ENCODE measurements around the gene GREB1.

GREB1 gene

DNA sequence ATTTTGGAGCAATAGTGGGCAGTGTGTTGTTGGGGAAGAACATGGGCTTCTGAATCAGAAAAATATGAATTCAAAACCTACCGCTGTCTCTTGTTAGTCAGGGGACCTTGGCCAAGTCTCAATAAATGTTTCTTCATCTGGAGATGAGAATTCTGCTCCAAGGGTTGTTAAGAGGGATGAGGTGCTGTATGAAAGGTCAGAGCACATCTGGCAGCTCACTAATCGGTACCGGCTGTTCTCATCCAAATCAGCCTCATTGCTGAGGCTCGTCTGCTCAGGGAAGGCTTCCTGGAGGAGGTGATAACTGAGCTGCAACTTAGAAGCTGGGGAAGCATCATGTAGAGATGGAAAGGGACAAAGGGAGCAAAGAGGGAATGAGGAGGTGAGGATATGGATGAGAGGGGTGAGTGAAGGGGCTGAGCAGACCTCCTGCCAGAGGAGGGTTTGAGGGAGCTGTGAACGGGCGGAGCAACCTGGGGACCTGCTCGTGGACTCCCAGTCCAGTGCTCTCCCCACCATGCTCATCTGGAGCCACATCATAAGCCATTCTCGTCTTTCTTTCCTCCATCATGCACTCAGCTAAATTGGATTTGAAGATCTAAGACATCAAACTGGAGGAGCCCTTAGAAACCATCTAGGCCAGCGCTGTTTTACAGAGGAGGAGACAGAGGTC, 47.4 kb downstream of the GREB1 start:
- peaks cover 0 to 11% (median 8%) of the 10 kb centered on the region in 4 experiments for H3K4me1 ChIP-seq (ENCODE audit: control extremely low read depth in 1 of 4, control insufficient read depth in 4 of 4, insufficient read depth in 4 of 4, low read length in 3 of 4)
- POLR2A ChIA-PET = no interaction called here
- WGBS (ENCODE audit: insufficient coverage) = 98% methylated on average over 8 of the region's 9 CpGs
- no peak overlapping the region for H3K27ac ChIP-seq (ENCODE audit: insufficient read depth in 1 of 2, low read depth in 1 of 2, low read length in 2 of 2, poor library complexity in 1 of 2, severe bottlenecking in 2 of 2)
- CTCF ChIA-PET = interaction anchor here (0.9 to 6.6 kb wide), 13 partner anchors 12 to 749 kb away, joined by 3 to 125 read pairs (median 5); partner anchors contain the start of gene GREB1
- no peaks in the 10 kb centered on the region for H3K36me3 ChIP-seq (ENCODE audit: control insufficient read depth in 4 of 4, insufficient read depth in 4 of 4, low read length in 3 of 4)
- peaks cover 0 to 6% (median 0%) of the 10 kb centered on the region in 5 experiments for H3K27me3 ChIP-seq (replicated peaks in 2 of 5; ENCODE audit: control insufficient read depth in 4 of 5, insufficient read depth in 5 of 5, low read length in 4 of 5)
- no peaks in the 10 kb centered on the region for H3K9me3 ChIP-seq (ENCODE audit: control extremely low read depth in 1 of 5, control insufficient read depth in 4 of 5, insufficient read depth in 2 of 5, low read depth in 1 of 5, low read length in 4 of 5)
- no peak for DNase-seq
- H3K4me3 ChIP-seq (ENCODE audit: control insufficient read depth in 1 of 7, extremely low read depth in 1 of 7, insufficient read depth in 4 of 7, low read depth in 2 of 7, low read length in 6 of 7) = no peak overlapping the region

DNA sequence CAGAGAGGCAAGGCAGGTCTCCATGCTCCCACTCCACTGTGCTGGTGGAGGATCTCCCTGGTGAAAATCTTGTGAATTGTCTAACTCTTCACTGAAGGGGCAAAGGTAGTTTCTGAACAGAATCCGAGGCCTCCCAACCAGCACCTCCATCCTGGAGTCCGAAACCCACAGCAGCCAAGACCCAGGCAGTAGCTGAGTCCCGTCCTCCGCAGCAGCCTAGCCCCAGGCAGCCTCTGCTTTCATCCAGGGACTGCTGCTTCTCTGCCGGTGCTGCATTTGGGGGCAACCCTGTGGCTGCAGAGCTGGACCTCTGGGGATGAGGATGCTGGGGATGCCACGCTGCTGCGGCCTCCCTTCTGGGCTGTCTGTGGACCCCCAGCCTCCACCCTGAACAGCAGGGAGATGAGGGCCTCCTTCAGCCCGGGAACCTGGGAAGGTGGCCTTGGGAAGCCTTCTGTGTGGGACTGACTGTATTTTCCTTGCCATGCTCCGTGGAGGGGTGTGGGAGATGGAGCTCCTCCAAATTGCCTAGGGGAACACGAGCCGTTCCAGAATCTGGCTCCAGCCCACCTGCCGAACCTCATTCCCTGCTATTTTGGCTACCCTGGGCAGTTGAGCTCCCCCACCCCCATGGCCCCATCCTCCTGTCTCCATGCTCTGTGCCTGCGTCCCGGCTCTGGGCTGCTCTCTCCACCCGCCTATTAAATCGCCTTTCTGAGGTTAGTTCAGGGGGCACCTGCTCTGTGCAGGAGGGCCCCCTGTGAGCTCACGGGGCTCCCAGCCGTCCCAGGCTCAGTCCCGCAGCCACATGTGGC, 48.2 kb downstream of the GREB1 start:
- Histone ChIP-seq H3K4me3 (ENCODE audit: control insufficient read depth in 1 of 7, extremely low read depth in 1 of 7, insufficient read depth in 4 of 7, low read depth in 2 of 7, low read length in 6 of 7) (no peak overlapping the region), H3K4me1 (ENCODE audit: control extremely low read depth in 1 of 4, control insufficient read depth in 4 of 4, insufficient read depth in 4 of 4, low read length in 3 of 4) (peaks cover 0 to 11% (median 8%) of the 10 kb centered on the region in 4 experiments), H3K27me3 (replicated peaks in 2 of 5; ENCODE audit: control insufficient read depth in 4 of 5, insufficient read depth in 5 of 5, low read length in 4 of 5) (peaks cover 0 to 8% (median 2%) of the 10 kb centered on the region in 5 experiments), H3K27ac (ENCODE audit: insufficient read depth in 1 of 2, low read depth in 1 of 2, low read length in 2 of 2, poor library complexity in 1 of 2, severe bottlenecking in 2 of 2) (no peak overlapping the region), H3K9me3 (ENCODE audit: control extremely low read depth in 1 of 5, control insufficient read depth in 4 of 5, insufficient read depth in 2 of 5, low read depth in 1 of 5, low read length in 4 of 5) (no peaks in the 10 kb centered on the region), H3K36me3 (ENCODE audit: control insufficient read depth in 4 of 4, insufficient read depth in 4 of 4, low read length in 3 of 4) (no peaks in the 10 kb centered on the region)
- CTCF ChIA-PET = interaction anchor here (0.8 to 6.6 kb wide), 35 partner anchors 8 to 750 kb away, joined by 3 to 125 read pairs (median 5); partner anchors contain the start of genes E2F6 and GREB1
- 80% methylated on average over 17 of the region's 19 CpGs for WGBS (ENCODE audit: insufficient coverage)
- POLR2A ChIA-PET = no interaction called here
- no peak for DNase-seq

DNA sequence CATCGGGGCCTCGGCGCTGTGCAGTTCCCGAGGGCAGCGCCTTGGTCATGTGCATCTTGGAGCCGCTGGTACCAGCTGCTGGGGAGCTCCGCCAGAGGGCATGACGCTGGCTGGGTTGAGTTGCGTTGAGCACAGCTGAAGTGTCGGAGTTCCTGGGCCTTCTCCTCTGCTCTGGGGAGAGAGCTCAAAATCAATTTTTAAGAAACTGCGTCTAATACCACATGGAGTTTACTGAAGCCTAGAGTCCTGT, 48.7 kb downstream of the GREB1 start:
- WGBS (ENCODE audit: insufficient coverage) = 81% methylated on average over 9 of the region's 11 CpGs
- Histone ChIP-seq H3K27ac (ENCODE audit: insufficient read depth in 1 of 2, low read depth in 1 of 2, low read length in 2 of 2, poor library complexity in 1 of 2, severe bottlenecking in 2 of 2) (no peak overlapping the region), H3K4me1 (ENCODE audit: control extremely low read depth in 1 of 4, control insufficient read depth in 4 of 4, insufficient read depth in 4 of 4, low read length in 3 of 4) (peaks cover 0 to 8% (median 7%) of the 10 kb centered on the region in 4 experiments), H3K9me3 (ENCODE audit: control extremely low read depth in 1 of 5, control insufficient read depth in 4 of 5, insufficient read depth in 2 of 5, low read depth in 1 of 5, low read length in 4 of 5) (no peaks in the 10 kb centered on the region), H3K36me3 (ENCODE audit: control insufficient read depth in 4 of 4, insufficient read depth in 4 of 4, low read length in 3 of 4) (no peaks in the 10 kb centered on the region), H3K27me3 (replicated peaks in 2 of 5; ENCODE audit: control insufficient read depth in 4 of 5, insufficient read depth in 5 of 5, low read length in 4 of 5) (peaks cover 0 to 9% (median 3%) of the 10 kb centered on the region in 5 experiments), H3K4me3 (ENCODE audit: control insufficient read depth in 1 of 7, extremely low read depth in 1 of 7, insufficient read depth in 4 of 7, low read depth in 2 of 7, low read length in 6 of 7) (no peak overlapping the region)
- no peak for DNase-seq
- ChIA-PET CTCF (interaction anchor here (0.8 to 6.6 kb wide), 34 partner anchors 8 to 750 kb away, joined by 3 to 125 read pairs (median 5); partner anchors contain the start of genes E2F6 and GREB1), POLR2A (no interaction called here)

DNA sequence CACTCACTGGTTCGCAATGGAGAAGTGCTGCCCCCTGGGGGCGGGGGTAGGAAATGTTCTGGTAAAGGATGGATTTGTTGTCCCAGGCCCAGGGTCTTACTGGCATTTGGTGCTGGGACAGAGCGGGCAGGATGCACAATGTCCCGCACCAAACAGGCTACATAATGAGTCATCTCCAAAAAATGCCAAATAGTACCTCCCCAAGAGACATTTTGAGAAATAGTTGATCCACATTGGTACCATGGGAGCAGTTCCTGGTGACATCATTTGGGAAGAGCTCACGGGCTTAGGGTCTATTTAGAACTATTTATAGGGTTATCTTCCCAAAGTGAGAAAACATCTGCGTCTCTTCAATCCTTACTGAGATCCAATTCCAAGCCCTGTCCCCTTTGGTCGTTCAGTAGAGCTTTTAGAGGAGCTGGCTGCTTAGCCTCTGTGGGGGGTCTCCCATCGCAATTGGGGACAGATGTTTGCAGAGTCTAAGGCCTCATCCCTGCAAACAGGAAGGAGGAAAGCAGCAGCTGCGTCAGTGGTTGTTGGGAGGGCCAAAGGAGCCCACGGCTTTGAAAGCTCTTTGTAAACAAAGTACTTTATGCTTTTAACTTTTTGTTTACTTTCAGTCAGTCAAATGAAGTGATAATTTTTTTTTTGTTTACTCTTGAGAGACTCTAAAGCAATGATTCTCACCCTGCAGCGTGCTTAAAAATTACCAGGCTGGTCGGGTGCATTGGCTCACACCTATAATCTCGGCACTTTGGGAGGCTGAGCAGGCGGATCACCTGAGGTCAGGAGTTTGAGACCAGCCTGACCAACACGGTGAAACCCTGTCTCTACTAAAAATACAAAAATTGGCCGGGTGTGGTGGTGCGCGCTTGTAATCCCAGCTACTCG, 49.3 kb downstream of the GREB1 start:
- no peaks in the 10 kb centered on the region for H3K36me3 ChIP-seq (ENCODE audit: control insufficient read depth in 4 of 4, insufficient read depth in 4 of 4, low read length in 3 of 4)
- CTCF ChIA-PET = interaction anchor here (0.8 to 6.6 kb wide), 41 partner anchors 9 to 751 kb away, joined by 3 to 125 read pairs (median 5); partner anchors contain the start of genes E2F6 and GREB1
- WGBS (ENCODE audit: insufficient coverage) = 69% methylated on average over 14 of the region's 19 CpGs
- no peak overlapping the region for H3K27ac ChIP-seq (ENCODE audit: insufficient read depth in 1 of 2, low read depth in 1 of 2, low read length in 2 of 2, poor library complexity in 1 of 2, severe bottlenecking in 2 of 2)
- H3K4me3 ChIP-seq (ENCODE audit: control insufficient read depth in 1 of 7, extremely low read depth in 1 of 7, insufficient read depth in 4 of 7, low read depth in 2 of 7, low read length in 6 of 7) = no peak overlapping the region
- DNase-seq = peak; percentile 55 to 77 (median 67)
- POLR2A ChIA-PET = no interaction called here
- H3K9me3 ChIP-seq (ENCODE audit: control extremely low read depth in 1 of 5, control insufficient read depth in 4 of 5, insufficient read depth in 2 of 5, low read depth in 1 of 5, low read length in 4 of 5) = no peaks in the 10 kb centered on the region
- peaks cover 0 to 3% (median 2%) of the 10 kb centered on the region in 4 experiments for H3K4me1 ChIP-seq (ENCODE audit: control extremely low read depth in 1 of 4, control insufficient read depth in 4 of 4, insufficient read depth in 4 of 4, low read length in 3 of 4)
- H3K27me3 ChIP-seq (replicated peaks in 2 of 5; ENCODE audit: control insufficient read depth in 4 of 5, insufficient read depth in 5 of 5, low read length in 4 of 5) = peaks cover 0 to 9% (median 3%) of the 10 kb centered on the region in 5 experiments

DNA sequence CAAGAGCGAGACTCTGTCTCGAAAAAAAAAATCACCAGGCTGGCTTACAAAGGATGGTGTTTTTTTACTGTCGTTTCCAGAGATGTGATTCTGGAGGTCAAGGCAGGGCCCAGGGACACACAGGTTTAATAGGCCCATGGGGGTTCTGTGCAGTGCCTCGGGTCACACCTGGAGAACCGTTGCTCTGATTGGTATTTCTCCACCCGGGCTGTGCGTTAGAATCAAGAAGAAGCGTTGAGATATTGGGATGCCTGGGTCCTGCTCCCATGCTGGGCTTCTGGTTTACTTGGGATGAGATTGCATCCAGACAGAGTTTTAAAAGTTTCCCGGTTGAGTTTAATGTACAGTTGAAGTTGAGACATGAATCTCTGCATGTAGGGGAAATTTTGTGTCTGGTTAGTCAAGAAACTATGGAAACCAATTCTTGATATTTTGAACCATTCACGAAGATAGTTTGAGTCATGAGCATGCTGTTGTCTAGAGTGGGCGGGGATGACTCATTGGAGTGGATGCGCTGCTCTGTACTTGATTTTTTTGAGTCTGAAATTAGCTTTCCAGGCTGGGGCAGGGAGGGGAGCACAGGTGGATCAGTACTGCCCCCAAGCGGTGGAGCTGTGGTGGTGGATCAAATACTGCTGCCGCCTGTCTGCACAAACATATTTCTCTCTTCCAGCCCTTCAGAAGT, 50.1 kb downstream of the GREB1 start:
- ChIA-PET CTCF (interaction anchor here (0.5 to 6.6 kb wide), 29 partner anchors 9 to 1221 kb away, joined by 3 to 125 read pairs (median 5); partner anchors contain the start of gene E2F6), POLR2A (no interaction called here)
- WGBS (ENCODE audit: insufficient coverage) = 64% methylated on average over 9 of the region's 14 CpGs
- Histone ChIP-seq H3K27me3 (replicated peaks in 2 of 5; ENCODE audit: control insufficient read depth in 4 of 5, insufficient read depth in 5 of 5, low read length in 4 of 5) (peaks cover 0 to 9% (median 3%) of the 10 kb centered on the region in 5 experiments), H3K9me3 (ENCODE audit: control extremely low read depth in 1 of 5, control insufficient read depth in 4 of 5, insufficient read depth in 2 of 5, low read depth in 1 of 5, low read length in 4 of 5) (no peaks in the 10 kb centered on the region), H3K4me1 (ENCODE audit: control extremely low read depth in 1 of 4, control insufficient read depth in 4 of 4, insufficient read depth in 4 of 4, low read length in 3 of 4) (no peaks in the 10 kb centered on the region), H3K27ac (ENCODE audit: insufficient read depth in 1 of 2, low read depth in 1 of 2, low read length in 2 of 2, poor library complexity in 1 of 2, severe bottlenecking in 2 of 2) (no peak overlapping the region), H3K36me3 (ENCODE audit: control insufficient read depth in 4 of 4, insufficient read depth in 4 of 4, low read length in 3 of 4) (no peaks in the 10 kb centered on the region), H3K4me3 (ENCODE audit: control insufficient read depth in 1 of 7, extremely low read depth in 1 of 7, insufficient read depth in 4 of 7, low read depth in 2 of 7, low read length in 6 of 7) (no peak overlapping the region)
- peak; percentile 87 to 95 (median 94) for DNase-seq

DNA sequence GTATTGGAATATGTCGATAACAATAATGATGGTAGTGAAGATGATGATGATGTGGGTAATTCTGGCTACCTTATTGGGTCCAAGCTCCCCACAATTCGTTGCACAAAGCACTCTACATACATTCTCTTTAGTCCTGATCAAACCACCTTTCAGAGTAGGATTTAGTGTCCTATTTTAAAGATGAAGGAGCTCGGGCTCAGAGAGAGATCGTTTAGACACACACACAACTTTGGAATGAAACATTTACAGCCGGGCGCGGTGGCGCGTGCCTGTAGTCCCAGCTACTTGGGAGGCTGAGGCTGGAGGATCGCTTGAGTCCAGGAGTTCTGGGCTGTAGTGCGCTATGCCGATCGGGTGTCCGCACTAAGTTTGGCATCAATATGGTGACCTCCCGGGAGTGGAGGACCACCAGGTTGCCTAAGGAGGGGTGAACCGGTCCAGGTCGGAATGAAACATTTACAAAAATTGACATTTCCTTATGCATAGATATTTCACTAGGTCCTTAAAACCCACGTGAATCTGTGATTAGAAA, 50.7 kb downstream of the GREB1 start:
- no peak overlapping the region for H3K27ac ChIP-seq (ENCODE audit: insufficient read depth in 1 of 2, low read depth in 1 of 2, low read length in 2 of 2, poor library complexity in 1 of 2, severe bottlenecking in 2 of 2)
- no peak overlapping the region for H3K4me3 ChIP-seq (ENCODE audit: control insufficient read depth in 1 of 7, extremely low read depth in 1 of 7, insufficient read depth in 4 of 7, low read depth in 2 of 7, low read length in 6 of 7)
- ChIA-PET POLR2A (no interaction called here), CTCF (interaction anchor here (0.5 to 6.6 kb wide), 18 partner anchors 8 to 1220 kb away, joined by 3 to 125 read pairs (median 5); partner anchors contain the start of gene E2F6)
- H3K4me1 ChIP-seq (ENCODE audit: control extremely low read depth in 1 of 4, control insufficient read depth in 4 of 4, insufficient read depth in 4 of 4, low read length in 3 of 4) = no peaks in the 10 kb centered on the region
- DNase-seq = no peak
- no peaks in the 10 kb centered on the region for H3K36me3 ChIP-seq (ENCODE audit: control insufficient read depth in 4 of 4, insufficient read depth in 4 of 4, low read length in 3 of 4)
- 81% methylated on average over 9 of the region's 18 CpGs for whole genome bisulfite sequencing (ENCODE audit: insufficient coverage)
- peaks cover 0 to 9% (median 3%) of the 10 kb centered on the region in 5 experiments for H3K27me3 ChIP-seq (replicated peaks in 2 of 5; ENCODE audit: control insufficient read depth in 4 of 5, insufficient read depth in 5 of 5, low read length in 4 of 5)
- no peaks in the 10 kb centered on the region for H3K9me3 ChIP-seq (ENCODE audit: control extremely low read depth in 1 of 5, control insufficient read depth in 4 of 5, insufficient read depth in 2 of 5, low read depth in 1 of 5, low read length in 4 of 5)
